Measurements from ENCODE around the gene LAMC2. TPM values are rescaled to one million over a fixed set of nuclear protein-coding genes. Genes with fewer than 3 reads are reported as not detected.
A peak's percentile ranks its signal among the peaks of the same experiment; 100 is the strongest.

Gene LAMC2
- total RNA-seq, 1 donor from 2014 or later, result 128 TPM

DNA sequence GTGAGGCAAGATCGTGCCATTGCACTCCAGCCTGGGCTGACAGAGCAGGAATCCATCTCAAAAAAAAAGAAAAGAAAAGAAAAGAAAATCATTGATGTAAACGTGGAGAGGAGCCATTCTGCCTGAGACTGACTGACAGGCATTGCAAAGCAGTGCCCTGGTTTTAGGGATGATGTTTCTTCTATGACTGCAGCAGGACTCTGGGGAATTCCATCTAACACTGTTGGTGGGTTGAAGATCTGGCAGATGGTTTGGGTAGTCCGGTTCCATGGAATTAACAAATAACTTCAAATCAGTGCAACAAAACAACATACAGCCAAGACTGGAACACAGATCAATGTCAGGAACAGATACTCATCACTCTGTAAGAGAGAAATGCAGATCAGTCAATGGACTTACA is 17.8 kb upstream of the LAMC2 start:
- DNase-seq (ENCODE audit: low read depth), result no peak

DNA sequence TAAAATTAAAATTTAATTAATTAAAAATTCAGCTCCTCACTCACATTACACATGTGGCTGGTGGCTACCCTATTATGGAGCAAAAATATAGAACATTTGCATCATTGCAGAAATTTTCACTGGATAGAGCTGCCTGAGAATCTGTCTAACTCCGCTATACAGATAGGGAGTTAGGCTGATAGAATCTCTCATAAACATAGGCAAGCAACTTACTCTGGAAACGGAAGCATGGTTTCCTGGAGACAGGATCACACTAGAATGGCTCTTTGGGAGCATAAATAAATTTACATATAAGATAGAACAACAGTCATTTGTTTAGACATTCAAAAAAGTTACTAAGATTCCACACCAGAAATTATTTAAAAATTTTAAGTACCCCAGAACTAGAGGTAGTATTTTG is 12.2 kb upstream of the LAMC2 start:
- no peak for DNase-seq (ENCODE audit: low read depth)

DNA sequence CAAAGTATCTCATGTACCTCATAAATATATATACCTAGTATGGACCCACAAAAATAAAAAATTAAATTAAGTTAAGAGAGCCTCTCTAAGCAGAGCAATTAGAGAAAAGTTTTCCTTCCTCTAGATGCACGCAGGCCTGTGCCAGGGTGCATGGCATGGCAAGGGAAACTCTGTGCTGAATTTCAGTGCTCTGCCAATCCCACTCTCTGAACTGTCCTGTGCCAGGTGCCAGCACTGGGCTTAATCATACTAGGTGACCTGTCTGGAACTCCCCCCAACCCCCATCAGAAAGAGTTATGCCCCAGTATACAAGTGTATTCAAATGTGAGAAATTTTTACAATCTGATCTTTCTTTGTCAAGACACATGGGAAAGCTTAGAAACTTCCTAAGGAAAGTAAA is 10.4 kb upstream of the LAMC2 start:
- no peak for DNase-seq (ENCODE audit: low read depth)

DNA sequence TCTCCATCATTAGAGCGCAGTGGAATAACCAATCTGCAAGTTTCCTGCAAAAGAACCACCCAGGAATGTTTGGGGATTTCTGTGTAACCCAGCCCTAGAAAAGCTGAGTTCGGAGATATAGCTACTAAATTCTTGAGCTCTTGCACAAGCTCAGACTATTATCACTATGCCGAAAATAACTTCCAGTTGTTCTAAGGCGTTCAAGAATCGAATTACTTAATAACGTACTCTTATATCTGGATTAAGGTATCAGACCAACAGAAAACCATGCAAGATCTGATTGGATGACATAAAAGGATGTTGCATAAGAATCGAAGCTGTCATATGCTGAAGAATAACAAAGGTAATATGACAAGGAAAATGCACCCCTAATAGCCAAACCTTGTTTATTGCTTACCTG is 7.5 kb upstream of the LAMC2 start:
- DNase-seq (ENCODE audit: low read depth), result no peak

DNA sequence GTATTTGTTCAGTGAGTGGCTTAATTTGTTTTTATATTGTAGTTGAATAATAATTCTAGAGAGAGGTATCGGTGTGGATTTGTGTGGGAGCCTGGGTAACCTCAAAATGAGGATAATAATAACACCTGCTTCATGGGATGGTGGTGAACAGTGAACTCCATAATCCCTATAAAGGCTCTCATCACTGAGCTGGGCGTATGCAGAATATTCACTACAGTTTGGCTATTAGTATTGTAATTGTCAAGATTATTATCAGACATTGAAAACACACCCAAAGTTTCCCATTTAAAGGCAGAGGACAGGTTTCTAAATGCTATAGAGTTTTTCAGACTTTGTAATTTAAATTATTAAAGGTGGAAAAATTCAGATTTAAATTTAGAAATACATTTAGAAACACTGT is 7.0 kb upstream of the LAMC2 start:
- no peak for DNase-seq (ENCODE audit: low read depth)

DNA sequence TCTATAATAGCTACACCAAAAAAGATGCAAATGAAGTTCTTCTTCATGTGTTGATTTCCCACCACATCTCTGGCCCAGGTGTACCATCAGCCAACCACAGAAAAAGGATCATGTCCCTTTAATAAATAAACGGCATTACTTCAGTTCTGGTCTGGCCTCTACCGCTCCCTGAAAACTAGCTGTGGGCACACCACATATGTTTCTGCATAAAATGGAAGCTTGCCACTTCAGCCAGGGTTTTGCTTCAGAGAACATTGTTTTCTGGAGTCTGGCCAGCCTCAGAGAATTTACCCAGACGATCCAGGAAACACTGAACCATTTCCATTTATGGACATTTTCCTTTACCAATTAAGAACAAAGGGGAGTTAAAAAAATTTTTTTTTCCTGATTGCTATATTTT is 5.8 kb upstream of the LAMC2 start:
- DNase-seq (ENCODE audit: low read depth), result peak; percentile 97

DNA sequence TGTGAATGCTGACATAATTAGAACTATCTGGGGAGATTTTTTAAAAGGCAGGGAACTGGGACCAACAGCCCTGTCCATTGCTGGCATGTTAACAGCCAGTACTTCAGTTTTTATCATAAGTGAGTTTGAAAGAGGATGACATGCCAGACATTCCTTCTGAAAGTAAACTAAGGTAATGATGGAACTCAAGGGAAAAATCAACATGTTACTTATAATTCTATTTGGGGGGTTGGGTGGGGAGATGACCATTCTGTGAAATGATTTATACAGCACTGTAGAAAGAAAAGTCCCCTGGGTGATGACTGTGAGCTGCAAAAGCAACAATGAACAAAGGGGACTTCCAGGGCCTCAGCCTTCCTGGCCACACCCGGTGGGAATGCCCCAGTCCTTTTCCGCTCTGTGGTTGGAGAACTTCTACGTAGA is 5.4 kb upstream of the LAMC2 start:
- peak; percentile 98 for DNase-seq (ENCODE audit: low read depth)

DNA sequence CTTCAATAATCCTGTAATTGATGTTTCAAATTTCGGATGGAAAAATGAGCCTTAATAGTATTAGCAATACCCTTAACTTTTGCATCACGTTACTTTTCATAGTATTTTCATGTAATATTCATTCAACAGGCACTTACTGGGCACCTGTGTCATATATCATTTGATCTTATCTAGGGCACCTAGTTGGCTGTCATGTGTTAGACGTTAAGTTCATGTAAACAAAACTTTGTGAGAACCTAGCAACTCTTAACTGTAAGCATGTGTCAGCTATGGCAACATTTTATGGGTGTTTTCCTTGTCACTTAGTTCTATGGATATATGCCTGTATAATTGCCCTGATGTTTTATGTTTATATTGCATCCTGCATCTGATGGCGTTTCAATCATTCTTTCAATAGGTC is 777 bp downstream of the LAMC2 start:
- no peak for DNase-seq (ENCODE audit: low read depth)

DNA sequence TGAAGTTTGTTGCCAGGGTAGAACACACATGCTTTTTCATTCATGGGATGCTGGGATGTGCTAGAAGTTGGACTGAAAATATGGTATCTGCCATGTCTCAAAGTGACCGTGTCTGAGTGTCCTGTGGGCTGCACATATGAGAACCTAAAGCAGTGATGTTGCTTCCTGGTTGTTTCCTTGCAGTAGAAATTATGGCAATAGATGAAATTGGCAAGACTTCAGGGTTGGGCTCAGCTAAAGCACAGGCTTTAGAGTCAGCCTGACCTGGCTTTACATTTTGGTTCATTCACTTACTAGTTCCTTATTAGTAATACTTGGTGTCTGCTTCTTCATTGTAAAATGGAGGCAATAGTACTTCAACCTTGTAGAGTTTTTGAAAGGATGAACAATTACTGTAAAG is 2.2 kb downstream of the LAMC2 start:
- DNase-seq (ENCODE audit: low read depth), result no peak

DNA sequence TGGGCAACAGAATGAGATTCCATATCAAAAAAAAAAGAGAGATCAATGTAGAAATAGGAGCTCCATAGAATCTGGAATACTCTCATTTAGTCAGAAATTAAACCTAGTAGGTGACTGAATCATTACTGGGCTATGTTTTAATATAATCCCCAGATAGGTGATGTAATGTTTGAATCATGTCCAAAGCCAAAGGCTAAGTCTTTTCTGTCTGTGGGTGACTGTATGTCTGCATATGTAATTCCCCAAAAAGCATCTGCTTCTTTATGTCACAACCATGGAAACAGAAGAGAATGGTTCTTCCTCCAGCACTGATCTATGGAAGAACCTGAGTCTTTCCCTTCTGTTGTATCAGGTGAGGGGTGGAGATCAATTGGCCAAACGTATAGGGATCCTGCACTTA is 5.8 kb downstream of the LAMC2 start:
- DNase-seq (ENCODE audit: low read depth), result peak; percentile 68

DNA sequence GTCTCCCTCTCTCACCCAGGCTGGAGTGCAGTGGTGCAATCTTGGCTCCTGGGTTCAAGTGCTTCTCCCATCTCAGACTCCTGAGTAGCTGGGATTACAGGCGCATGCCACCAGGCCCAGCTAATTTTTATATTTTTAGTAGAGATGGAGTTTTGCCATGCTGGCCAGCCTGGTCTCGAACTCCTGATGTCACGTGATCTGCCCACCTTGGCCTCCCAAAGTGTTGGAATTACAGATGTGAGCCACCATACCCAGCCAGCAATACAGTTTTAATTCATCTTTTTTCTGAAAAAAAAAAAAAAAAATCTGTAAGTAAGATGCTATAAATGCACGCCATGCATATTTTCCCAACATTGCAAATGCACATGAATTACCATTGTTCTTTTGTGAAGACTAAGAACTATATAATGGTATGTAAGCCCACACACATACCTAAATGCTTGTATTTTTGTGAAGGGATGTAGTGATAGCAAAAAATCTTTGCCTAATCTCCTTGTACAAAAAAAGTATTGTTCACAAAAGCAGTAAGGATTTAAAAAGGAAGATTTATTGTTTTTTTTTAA is 8.0 kb downstream of the LAMC2 start:
- no peak for DNase-seq (ENCODE audit: low read depth)

DNA sequence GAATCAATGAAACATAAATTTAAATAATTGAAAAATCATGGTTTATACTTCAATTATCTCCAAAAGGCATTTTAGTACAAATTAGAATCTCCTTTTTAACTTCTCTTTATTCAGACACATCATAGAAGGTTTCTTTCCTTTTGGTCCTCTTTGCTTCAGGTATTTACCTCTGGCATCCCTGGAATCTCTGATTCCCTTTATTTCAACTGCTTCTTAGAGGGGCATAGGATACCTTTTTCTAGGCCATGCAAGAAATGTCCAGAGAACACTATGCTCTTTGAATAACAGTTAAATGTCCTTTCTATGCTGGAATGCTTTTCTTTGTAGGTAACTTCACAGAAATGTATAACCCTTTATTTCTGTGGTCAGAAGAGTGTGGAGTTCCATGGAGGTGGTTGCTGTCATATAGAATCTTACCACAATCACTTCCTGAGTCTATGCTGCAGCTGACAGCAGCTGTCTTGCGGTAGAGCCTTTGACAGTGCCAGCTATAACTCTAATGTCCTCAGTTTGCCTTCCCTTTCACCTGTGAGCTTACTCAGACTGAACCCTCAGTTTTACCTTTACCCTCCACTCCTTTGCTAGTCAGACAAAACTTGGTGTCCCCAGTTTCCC is 8.6 kb downstream of the LAMC2 start:
- DNase-seq (ENCODE audit: low read depth), result no peak

DNA sequence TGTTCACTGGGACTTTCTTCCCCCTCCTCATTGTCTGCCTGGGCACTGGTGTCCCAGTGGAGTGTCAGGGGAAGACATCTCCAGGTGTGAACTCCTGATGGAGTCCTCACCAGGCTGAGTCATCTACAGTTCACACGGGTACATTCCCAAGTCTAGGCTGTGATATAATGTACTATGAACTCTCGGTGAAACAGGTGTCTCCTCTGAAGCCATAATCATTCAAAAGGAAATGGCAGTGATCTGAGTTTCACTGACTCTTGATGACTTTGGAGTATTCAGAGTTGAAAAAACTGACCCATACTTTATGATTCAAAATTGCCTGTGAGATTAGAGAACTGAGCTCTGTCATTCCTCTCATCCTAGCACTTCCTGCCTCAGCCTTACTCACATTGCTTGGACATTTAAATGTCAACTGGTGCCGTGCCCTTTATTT is 9.1 kb downstream of the LAMC2 start:
- peak; percentile 66 for DNase-seq (ENCODE audit: low read depth)

DNA sequence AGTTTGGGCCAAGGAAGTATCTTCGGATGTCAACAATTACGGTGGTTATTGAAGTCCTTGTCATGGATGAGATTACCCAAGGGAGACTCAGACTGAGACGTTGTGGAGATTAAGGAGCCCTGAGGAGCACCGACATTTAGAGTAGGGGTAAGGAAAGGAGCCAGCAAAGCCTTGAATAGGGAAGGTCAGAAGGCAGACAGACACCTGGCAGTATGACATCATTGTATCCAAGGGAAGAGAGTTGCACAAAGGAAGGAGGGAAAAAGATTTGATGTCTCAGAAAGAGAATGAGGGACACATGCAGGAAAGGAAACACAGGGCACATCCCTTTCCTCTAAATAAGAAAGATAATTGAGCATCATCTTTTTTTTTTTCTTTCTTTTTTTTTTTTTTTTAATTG is 11.7 kb downstream of the LAMC2 start:
- no peak for DNase-seq (ENCODE audit: low read depth)

DNA sequence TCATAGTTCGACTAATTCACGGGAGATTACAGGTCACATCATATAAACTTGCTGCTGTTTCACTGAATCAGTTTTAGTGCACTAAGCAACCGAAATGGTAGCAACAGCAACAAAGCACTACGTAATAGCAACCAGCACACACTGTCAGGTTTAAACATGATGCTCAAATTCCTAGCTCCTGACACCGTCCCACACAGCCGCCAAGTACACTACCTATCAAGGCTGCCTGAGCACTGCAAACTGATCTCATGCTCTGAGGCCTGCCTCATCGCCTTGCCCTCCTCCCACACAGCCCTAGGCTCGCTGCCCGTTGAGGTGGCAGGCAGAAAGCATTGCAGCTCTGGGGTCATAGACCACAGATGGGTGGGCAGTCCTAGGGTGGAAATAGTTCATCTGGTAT is 12.4 kb downstream of the LAMC2 start:
- DNase-seq (ENCODE audit: low read depth), result peak; percentile 91

DNA sequence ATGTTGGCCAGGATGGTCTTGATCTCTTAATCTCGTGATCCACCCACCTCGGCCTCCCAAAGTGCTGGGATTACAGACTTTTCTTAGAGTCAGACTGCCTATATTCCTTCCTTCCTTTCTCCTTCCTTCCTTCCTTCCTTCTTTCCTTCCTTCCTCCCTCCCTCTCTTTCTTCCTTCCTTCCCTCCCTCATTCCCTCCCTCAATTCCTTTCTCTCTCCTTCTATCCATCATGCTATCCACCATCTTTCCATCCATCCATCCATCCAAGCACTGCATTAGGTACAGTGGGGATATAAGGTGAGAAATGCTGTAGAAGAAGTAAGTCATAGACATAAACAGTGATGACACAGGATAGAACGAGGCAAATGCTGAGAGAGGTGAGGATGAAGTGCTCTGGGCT is 13.2 kb downstream of the LAMC2 start:
- DNase-seq (ENCODE audit: low read depth), result no peak

DNA sequence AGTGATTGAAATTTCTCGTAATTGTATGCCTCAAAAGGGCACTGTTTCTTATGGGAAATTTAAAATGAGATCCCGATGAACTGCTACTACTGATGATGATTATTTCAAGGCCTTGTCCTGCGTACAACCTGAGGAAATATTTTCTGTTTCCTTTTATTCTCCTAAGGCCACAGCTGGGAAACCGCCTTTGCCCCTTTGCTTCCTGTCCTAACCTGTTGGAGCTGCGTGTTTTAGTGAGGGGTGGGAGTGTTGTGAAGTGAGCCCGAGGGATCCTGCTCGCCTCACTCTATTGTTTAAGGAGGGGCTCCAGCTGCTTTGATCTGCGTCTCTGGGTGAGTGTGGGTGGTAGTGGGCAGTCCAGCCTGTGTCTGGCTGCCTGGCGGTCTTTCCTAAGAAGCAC is 14.4 kb downstream of the LAMC2 start:
- DNase-seq (ENCODE audit: low read depth), result no peak

DNA sequence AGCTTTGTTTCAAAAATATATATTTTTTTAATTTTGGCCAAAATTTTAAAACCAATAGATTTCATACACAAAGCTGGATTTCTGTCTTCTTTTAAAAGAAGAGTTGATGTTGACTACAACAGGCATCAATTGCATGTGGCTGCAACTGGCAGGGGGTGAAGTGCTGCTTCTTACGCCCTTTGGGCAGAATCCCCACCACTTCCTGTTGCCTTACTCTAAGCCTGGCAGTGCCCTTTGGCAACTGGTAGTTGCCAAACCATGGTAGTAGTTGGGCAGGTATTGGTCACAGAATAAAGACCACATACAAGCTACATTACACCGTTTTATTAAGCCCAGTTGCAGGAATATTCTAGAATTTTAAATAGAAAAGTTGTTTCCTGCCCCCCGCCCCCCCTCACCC is 17.0 kb downstream of the LAMC2 start:
- DNase-seq (ENCODE audit: low read depth), result no peak

DNA sequence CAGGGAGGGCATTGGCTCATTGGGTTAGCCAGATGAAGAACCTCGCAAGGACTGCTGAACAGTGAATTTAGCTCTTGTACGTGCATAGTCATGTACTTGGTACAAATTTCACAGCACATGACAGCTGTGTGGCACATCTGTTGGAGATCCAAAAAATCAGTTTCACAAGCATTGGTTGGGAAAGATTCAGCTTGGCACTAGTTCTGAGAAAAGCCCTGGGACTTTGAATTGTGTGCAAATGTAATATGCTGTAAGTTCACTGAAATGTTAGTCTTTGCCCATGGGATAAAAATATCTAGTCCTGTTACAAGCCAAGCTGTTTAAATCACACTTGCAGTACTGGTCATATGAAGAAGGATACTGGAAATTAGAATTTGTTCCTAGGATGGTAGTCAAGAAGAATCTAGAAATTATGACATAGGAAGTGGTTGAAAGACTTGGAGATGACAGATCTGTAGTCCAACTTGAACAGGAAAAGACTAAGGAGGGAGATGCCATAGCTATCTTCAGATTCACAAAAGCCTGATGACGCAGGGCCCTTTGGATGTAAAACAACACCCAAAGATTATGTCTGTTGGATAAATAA is 19.2 kb downstream of the LAMC2 start:
- DNase-seq (ENCODE audit: low read depth), result no peak

DNA sequence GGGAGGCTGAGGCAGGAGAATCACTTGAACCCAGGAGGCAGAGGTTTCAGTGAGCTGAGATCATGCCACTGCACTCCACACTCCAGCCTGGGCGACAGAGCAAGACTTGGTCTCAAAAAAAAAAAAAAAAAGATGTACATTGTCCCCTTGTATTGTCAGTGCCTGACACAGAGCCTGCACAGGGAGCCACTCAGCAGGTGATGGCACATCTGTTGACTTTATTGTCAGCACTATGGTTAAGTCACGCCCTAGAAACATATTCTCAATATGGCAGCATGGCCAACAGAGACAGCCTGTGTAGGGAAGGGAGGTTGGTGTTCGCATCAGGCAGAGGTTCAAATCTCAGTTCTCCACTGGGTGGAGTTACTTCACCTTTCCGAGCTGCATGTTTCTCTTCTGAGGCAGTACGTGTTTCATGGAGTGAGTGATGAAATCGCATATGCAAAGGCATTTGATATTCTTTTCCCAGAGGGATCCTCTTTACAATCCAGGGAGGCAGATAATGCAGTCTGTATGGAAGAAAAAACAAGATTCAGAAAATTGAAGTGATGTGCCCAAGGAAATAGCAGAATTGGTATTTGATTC is 20.6 kb downstream of the LAMC2 start:
- DNase-seq (ENCODE audit: low read depth), result no peak

DNA sequence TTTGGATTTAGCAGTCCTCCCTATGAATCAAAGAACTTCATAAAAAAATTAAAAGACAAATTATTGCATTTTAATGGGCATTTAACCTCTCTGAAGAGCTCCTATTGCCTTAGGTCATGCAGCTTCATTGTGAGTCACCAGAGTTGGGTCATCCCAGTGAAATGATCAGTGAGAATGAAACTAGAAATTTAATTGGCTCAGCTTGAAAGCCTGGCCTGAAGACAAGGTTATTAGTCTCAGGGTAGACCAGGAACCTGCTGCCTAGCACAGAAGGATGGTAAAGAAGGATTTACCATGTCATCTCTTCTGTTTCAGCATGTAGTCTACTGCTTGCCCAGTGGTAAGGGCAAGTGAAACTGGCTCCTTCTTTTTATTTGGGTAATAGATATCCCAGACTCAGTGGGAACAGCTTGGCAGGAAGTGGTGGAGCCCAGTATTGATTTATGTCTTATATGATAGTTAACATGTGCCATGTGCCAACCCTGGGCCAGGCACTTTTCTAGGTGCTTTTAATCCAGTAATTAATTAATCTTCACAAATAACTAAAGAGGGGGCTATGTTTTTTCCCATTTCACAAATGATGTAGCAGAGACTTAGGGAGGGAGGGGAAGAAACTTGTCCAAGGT is 23.6 kb downstream of the LAMC2 start:
- DNase-seq (ENCODE audit: low read depth), result peak; percentile 92

DNA sequence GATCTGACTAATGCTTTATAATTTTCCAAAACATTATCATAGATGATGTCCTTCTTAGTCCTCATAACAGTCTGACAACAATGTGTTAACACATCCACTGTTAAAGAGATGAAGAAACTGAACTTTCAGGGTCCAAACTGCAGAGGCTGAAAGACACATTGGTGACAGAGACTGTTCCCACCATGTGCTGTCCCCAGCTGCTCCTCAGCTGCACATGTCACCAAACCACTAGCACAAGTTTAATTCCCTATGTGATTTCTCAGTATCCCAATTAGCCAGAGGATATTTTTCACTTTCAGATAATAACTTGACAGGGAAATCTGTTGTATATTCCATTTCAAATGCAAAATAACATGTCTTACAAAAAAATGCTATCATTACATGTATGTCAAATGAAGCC is 24.6 kb downstream of the LAMC2 start:
- DNase-seq (ENCODE audit: low read depth), result no peak

DNA sequence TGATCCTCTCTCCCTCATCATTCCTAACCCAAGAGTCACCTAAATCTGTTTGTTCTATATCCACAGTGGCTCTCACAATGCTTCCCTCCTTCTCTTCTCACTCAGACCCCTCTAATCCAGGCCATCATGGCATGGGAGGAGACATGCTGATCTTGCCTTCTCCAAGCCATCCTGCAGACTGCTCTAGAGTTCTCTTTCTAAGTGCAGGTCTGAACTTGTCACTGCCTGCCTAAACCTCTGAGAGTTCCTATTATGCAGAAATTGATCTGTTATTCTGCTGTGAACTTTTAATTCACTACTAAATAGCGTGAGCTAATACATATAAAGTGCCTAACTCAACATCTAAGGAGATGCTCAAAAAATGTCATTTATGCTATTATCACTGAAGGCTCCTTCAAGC is 26.8 kb downstream of the LAMC2 start:
- no peak for DNase-seq (ENCODE audit: low read depth)

Measured in renal cortical epithelial cell (primary cell).